Stomach (tissue), 4 donors: ENCODE results near the gene TCTN2.

Experiments used
- CTCF ChIP-seq, 7 experiments: fragments of 450-650 bp in 4 of 7; fragments of 200-600 bp in 3 of 7; sonication (generic) in 3 of 7; IDR thresholded peaks; one replicate each; pipeline ENCODE4 v1.5.1; 2016 to 2019; ENCODE audit warnings: antibody characterized with exemption in 7 of 7, control low read depth in 2 of 7, mild to moderate bottlenecking in 1 of 7
- EP300 ChIP-seq: sonication (generic); formaldehyde crosslinking; IDR thresholded peaks from one replicate; pipeline ENCODE4 v1.6.1; 2017; ENCODE audit warnings: antibody characterized with exemption
- POLR2A ChIP-seq, 4 donors: fragments of 450-650 bp; IDR thresholded peaks; one replicate each; pipeline ENCODE4 v1.6.1; 2016; ENCODE audit warnings: antibody characterized with exemption in 4 of 4, control low read depth in 2 of 4, mild to moderate bottlenecking in 1 of 4, moderate library complexity in 1 of 4
- POLR2AphosphoS5 ChIP-seq, 3 donors: sonication (generic); formaldehyde crosslinking; IDR thresholded peaks; one replicate each; pipeline ENCODE4 v1.6.1; 2016; ENCODE audit warnings: antibody characterized with exemption in 3 of 3

GRCh38 chr12:123731596-123731995, 60.7 kb downstream of the TCTN2 start:
- TF ChIP-seq CTCF (IDR thresholded peaks at IDR 0.05) (no peak), POLR2AphosphoS5 (IDR thresholded peaks at IDR 0.05) (no peak), POLR2A (IDR thresholded peaks at IDR 0.05) (no peak), EP300 (no peak)
